G401 (cell line): Measurements from ENCODE around the gene SH2D3C. TPM values are rescaled to one million over a fixed set of nuclear protein-coding genes. Genes with fewer than 3 reads are reported as not detected.

Source experiments
- DNase-seq: peaks from one replicate; pipeline ENCODE4 v3.0.0-alpha.2; 2015; ENCODE audit warnings: low spot score
- in situ Hi-C: cut with HindIII; loops from 2 replicates; pipeline ENCODE4 v1.10.0; 2016; ENCODE audit warnings: low sequenced_read_pairs, mixed read lengths
- total RNA-seq: library from RNA; depleted of rRNA; stranded (reverse); fragments of >200 nt; shearing (Covaris generic); gene quantifications from 2 replicates; pipeline ENCODE4 v1.2.3, GENCODE V29; 2014

The SH2D3C gene
- total RNA-seq, 1 experiment from 2014 or later: 6.5 TPM

- in situ Hi-C loops: no loop called here
- no peak for DNase-seq
Observed at GRCh38 chr9:127732444-127732843, 46.0 kb downstream of the SH2D3C start.

GRCh38 chr9:127731938-127732337 is 46.5 kb downstream of the SH2D3C start:
- DNase-seq: peak; percentile 43

GRCh38 chr9:127730799-127731410 is 47.6 kb downstream of the SH2D3C start:
- in situ Hi-C loops: no loop called here
- no peak for DNase-seq

More at GRCh38 chr9:127731938-127732337, 46.5 kb downstream of the SH2D3C start:
- in situ Hi-C loops: no loop called here

DNA sequence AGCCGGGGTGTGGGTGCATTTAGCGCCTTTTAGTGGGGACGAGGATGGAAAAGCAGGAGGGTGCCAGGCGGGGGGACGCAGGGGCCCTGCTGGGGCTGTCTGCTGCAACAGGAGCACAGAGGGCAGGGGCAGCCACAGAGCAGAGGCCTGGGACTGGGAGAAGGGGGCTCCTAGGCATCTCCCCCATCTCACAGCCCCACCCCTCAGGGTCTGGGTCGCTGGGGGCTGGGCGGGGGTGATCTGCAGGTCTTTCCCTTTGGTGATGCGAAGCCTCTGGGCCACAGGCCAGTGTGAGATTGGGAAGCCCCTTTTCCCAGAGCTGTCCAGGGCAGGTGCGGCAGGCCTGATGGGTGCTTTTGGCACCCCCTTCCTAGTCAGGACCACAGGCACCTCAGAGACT is 48.2 kb downstream of the SH2D3C start:
- DNase-seq: no peak
- in situ Hi-C loops: no loop called here

DNA sequence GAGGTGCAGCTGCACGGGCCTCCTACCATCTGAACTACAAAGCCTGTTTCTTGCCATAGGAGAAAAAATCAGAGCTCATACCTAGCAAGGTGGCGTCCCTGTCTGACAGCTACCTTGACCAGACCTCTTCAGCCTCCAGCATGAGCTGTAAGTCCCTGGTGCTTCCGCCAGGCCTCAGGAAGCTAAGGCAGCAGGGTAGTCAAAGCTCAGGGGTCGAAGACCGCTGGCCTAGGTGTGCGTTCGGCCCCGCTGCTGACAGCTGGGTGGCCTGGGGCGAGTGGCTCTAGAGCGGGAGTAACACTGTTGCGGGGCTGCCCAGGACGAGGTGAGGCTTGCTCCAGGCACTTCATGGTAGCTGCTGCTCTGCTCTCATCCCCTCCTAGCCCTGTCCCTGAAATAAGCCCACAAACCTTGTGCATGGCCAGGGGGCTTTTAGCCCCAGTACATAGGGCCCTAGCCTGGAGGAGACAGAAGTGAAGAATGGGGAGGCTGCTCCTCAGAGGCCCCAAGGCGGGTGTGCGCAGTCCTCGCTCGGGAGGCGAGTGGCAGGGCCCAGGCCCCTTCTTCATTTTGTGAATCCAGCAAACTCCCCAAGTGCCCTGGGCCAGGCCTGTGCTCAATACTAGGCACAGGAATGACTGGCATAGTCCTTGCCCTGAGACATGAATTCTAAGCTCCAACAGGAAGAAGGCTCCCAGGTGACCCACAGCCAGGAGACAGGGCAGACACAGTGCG is 48.8 kb downstream of the SH2D3C start:
- in situ Hi-C loops: no loop called here
- no peak for DNase-seq

GRCh38 chr9:127728808-127729207 is 49.7 kb downstream of the SH2D3C start:
- in situ Hi-C loops: no loop called here
- no peak for DNase-seq

GRCh38 chr9:127726871-127727270 is 51.6 kb downstream of the SH2D3C start:
- no peak for DNase-seq
- in situ Hi-C loops: no loop called here

DNA sequence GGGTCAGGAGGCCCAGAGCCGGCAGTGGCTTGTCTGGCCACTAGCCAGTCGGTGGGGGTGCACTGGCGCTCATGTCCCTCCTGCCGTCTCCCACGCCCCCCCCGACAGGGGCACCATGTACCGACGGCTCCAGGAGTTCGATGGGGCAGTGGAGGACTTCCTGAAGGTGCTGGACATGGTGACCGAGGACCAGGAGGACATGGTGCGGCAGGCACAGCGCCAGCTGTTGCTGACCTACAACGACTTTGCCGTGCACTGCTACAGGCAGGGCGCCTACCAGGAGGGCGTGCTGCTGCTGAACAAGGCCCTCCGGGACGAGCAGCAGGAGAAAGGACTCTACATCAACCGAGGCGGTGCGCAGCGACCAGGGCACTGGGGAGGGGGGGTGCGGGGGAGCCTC is 54.5 kb downstream of the SH2D3C start:
- in situ Hi-C loops: no loop called here
- DNase-seq: no peak

- no peak for DNase-seq
- in situ Hi-C loops: no loop called here
Observed at GRCh38 chr9:127723444-127723843, 55.0 kb downstream of the SH2D3C start.

GRCh38 chr9:127723013-127723412 is 55.5 kb downstream of the SH2D3C start:
- in situ Hi-C loops: no loop called here
- no peak for DNase-seq

DNA sequence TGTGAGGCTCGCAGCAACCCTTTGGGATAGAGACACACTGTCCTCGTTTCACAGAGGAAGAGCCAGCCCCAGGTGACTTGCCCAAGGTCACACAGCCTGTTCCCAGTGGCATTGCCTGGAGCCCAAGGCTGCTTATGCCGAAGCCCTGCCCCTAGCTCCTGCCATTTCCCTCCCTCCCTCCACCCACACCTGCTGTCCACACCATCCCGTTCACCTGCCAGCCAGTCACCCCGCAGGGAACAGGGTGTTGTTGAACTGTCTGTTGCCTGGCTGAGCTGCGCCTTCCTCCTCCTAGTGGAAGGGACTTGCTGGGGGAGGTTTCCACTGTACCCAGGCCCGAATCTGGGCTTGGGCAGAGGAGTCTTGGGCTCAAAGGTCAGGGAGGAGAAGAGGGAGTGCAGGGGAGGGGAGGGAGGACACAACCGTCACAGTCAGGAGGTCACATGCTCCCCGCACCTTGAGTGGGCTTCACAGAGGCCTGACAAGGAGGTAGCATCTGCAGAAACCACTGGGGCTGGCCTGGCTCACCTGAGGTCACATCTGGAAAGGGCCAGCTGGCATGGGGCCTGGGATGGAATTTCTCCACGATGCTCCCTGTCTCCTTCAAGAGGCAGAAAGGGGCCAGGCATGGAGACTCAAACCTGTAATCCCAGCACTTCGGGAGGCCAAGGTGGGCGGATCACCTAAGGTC is 56.3 kb downstream of the SH2D3C start:
- DNase-seq: no peak

DNA sequence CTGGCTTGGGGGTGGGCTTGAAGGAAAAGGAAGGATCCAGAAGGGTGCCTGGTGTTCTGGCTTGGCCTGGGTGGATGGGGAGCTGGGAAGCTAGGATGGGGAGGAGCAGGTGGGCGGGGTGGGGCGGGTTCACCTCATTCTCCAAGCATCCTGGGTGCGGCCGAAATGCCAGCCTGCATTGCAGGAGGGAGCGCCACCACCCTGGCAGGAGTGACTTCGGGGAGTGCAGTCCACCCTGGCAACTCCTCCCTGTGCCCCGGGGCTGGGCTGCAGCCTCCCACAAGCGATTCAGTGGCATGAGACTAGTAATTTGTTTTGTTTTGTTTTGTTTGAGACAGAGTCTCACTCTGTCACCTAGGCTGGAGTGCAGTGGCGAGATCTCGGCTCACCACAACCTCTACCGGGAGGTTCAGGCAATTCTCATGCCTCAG is 57.1 kb downstream of the SH2D3C start:
- in situ Hi-C loops: no loop called here
- no peak for DNase-seq

More for the DNA sequence above, 56.3 kb downstream of the SH2D3C start:
- in situ Hi-C loops: no loop called here

DNA sequence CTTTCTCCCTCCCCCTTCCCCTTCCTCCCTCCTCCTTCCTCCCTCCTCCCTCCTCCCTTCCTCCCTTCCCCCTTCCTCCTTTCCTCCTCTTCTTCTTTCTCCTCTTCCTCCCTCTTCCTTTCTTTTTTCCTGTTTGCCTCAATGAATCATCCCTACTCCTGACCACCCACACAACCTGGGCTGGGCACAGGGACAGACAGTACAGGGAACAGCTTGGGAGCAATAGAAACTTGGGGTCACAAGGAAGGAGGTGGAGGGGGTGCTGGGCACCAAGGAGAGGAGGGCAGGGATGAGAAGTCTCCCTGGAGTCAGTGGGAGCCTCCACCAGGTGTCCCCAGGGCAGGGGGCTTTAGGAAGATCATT is 57.6 kb downstream of the SH2D3C start:
- no peak for DNase-seq
- in situ Hi-C loops: no loop called here

DNA sequence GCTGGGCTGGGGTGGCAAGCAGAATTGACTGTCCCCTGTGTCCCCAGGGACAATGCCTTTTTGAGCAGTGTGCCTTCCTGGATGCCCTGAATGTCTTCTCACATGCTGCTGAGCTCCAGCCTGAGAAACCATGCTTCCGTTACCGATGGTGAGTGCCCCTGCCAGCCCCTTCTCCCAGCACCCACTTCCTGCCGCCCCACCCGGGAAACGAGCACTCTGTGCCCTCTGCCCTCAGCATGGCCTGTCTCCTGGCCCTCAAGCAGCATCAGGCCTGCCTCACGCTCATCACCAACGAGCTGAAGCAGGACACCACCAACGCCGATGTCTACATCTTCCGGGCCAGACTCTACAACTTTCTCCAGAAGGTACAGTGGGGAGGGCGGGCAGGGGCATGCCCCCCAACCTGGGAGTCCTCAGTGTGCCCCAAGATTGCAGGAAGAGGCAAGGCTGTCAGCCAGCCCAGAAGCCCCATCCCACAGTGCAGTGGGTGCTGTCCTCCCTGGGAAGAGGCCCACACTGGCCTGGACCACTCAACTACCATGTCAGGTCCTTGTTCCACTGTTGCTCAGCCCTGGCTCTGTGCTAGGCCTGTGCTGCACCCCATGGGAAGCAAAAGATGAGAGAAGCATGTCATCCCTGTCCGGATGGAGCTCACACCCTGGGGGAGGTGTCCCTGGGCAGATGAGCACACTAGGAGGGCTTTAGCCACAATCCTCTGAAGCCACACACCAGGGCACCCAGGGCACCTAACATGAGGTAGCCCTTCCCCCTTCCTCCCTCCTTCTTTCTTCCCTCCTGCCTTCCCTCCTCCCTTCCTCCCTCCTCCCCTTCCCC is 58.2 kb downstream of the SH2D3C start:
- DNase-seq: no peak
- in situ Hi-C loops: no loop called here

DNA sequence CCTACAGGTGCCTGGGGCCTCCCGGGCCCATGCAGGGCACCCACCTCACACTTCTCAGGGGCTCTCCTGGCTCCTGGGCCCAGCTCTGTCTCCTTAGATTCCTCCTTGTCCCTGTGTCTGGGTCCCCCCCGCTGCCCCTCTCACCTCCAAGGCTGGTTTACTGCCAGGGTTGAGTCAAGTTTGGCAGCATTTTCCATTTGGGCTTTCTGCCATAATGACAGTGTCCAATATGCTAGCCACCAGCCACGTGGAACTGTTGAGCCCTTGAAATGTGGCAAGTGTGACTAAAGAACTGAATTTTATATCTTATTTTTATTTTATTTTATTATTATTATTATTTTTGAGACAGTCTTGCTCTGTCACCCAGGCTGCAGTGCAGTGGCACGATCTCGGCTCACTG is 60.7 kb downstream of the SH2D3C start:
- in situ Hi-C loops: no loop called here
- DNase-seq: peak; percentile 68

DNA sequence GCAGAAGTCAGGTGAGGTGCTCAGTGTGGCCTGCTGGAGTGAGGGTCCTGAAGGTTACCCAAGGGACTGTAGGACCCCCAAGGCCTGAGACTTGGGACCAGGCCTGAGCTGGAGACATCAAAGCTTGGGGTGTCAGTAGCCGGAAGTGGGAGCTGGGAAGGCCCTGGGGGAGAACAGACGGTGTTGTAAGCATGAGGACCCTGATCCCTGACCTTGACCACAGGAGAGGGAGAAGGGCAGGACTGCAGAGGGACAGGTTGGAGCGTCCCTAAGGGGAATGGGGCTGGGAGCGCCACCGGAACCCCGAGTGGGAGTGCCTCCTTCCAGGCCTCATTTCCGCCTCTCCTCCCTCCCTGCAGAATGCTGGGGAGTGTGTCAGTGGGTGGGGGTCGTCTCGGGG is 62.1 kb downstream of the SH2D3C start:
- in situ Hi-C loops: no loop called here
- DNase-seq: no peak

DNA sequence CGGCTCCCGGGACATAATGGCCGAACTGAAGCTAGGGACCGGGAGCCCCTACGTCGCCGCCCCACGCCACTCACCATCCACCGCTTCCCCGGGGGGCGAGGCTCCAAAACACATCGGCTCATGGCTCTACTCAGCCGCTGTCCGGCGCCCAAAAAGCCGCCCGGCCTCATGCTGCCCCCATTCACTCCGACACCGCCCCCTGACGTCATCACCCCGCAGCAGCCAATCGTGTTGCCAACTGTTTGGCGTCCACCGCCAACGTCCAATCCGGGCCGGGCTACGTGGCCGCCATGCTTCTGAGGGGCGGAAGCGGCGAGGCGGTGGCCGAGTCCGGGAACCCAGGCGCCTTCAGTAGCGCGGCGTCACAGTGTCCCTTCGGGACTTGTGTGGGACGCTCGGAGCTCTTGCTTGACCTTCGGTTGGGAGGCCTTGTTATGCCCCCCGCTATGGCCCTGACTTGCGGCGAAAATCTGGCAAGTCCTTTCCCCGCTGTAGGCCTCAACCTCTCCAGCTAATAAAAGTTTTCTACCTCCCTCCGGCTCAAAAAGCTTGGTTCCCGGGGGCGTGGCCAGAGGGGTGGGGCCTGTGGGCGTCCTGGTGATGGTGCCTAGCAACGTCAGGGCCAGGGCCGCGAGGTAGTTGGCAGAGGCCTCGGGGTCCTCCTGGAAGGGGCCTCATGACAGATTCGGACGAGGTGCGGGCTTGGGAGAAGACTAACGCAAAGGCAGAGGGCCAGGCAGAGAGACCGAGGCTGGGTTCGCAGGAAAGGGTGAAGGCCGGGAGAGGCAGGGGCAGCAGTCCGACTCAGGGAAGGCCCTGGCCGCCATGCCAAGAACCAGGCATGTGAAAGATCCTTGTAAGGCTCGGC is 62.8 kb downstream of the SH2D3C start, which contains the start of the genes PTRH1 and TTC16:
PTRH1 (minus strand) TSS at position 194 of the 868 bp plus-strand sequence; CDS start at position 170, 24 bp downstream.
TTC16 (plus strand) TSS at position 610 of the 868 bp plus-strand sequence; CDS start at position 677, 67 bp downstream.
- in situ Hi-C loops: no loop called here
- peak; percentile 97 for DNase-seq

- in situ Hi-C loops: no loop called here
- no peak for DNase-seq
Observed at GRCh38 chr9:127714951-127715469, 63.5 kb downstream of the SH2D3C start.
